Stimulated activated CD8-positive, alpha-beta memory T cell treated with anti-CD3 and anti-CD28 coated beads, Interleukin-15, amount 100 ng/mL, for 4 hours (primary cell): ENCODE data around the gene RBFOX1.

Experiments used
- DNase-seq, 2 donors: peaks; one replicate each; pipeline ENCODE4 v3.0.0-alpha.2; 2020; ENCODE audit warnings: low read depth in 2 of 2

RBFOX1 gene

GRCh38 chr16:7373776-7374175 lies 41.1 kb downstream of the RBFOX1 start:
- DNase-seq, result no peak

GRCh38 chr16:7374614-7375174 lies 42.0 kb downstream of the RBFOX1 start:
- no peak for DNase-seq

GRCh38 chr16:7376227-7376626 lies 43.6 kb downstream of the RBFOX1 start:
- DNase-seq, result no peak

GRCh38 chr16:7377231-7377630 lies 44.6 kb downstream of the RBFOX1 start:
- no peak for DNase-seq

DNA sequence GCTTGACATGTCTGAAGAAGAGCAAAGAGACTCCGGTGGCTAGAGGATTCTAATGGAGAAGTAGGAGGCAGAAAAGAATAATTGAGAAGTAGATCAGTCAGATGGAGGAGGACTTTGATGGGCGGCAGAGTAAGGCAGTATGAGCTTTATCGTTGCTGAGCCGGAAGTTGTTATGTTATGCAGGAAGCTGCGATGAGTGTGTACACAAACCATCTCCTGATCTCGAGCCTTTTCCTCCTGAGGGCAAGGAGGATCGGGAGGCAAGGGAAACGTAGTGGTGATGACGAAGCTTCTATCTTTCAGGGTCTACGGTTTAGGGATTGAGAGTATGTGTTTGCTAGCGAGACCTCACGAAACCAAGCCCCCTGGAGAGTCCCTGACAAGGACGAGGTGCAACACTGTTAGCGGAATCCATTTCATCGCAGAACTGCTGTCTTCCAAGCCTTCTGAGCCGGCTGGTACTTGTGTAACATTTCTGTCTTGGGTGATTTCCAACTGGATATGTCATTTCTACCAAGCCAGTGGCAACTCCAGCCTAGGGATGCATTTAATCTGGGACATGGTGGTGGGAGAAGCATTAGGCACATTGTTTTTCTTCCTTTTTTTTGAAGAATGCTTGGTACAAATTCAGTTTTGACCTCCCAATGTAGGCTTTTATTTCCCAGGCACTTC lies 45.5 kb downstream of the RBFOX1 start:
- no peak for DNase-seq

GRCh38 chr16:7380441-7380840 lies 47.8 kb downstream of the RBFOX1 start:
- DNase-seq, result no peak

DNA sequence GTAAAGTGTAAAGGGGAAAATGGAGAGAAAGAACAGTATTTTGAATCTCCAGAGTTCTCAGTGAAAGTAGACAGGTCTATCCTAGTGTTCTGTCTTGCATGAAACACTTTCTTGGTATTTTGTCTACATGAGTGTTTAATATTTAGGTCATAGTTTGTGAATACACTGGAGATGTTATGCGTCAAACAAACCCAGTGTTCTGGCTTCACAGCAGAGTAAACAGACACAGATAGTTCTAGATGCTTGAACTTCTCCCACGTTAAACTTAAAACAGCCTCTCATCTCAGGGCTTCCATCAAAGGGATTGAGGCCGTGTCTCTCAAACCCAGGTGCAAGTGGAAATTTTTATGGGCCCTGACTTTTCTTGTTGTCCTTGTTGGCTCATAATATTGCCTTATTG lies 48.3 kb downstream of the RBFOX1 start:
- DNase-seq, result no peak

DNA sequence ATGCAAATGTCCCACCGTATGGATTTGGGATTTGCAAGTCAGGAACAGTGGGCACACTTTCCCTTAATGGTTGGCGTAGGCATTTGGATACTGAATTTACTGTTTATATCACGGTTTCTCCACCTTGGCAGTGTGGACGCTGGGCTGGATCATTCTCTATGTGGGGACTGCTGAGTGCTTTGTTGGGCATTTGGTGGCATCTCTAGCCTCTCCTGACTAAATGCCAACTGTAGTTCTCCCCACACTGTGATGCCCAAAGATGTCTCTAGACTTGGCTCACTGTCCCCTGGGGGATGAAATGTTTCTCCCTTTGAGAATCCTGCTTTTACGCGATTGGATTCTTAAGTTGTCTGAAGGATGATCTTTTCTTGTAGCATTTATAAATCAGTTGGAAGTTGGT lies 49.0 kb downstream of the RBFOX1 start:
- DNase-seq, result no peak

DNA sequence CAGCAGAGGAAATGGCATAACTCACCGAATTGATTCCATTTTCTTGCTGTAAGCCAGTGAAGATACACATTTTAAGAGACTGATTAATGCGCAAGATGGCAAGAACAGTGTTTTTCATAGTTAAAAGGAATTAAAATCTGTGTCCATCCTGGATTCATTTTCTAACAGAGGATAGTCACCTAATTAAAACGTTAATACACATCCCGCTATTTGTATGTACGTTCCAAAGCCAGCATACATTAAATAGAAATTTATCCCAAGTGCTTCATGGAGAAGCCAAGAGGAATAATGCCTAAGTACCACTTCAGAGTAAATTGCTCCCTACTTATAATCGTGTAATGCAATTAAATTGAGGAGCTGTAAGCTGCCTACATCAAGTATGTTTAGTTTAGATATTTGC lies 49.9 kb downstream of the RBFOX1 start:
- DNase-seq, result no peak

GRCh38 chr16:7390974-7391373 lies 58.3 kb downstream of the RBFOX1 start:
- DNase-seq, result no peak

GRCh38 chr16:7391694-7392093 lies 59.0 kb downstream of the RBFOX1 start:
- no peak for DNase-seq

- DNase-seq, result no peak
Observed at GRCh38 chr16:7392206-7392605, 59.6 kb downstream of the RBFOX1 start.

DNA sequence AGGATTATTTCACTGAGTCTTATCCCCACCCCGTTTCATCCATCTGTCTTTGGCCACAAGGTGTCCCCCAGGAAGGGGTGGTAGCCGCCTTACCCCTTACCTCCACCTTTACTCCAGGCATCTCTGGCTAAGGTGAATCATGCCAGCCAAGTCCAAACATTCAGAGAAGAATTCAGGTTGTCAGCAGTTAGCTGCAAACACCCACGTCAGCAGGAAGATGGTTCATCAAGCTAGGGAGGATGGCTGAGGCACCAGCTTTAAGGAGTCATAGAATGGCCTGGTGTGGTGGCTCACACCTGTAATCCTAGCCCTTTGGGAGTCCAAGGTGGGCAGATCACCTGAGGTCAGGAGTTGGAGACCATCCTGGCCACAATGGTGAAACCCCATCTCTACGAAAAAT lies 61.0 kb downstream of the RBFOX1 start:
- DNase-seq, result no peak

GRCh38 chr16:7394720-7395336 lies 62.2 kb downstream of the RBFOX1 start:
- no peak for DNase-seq

GRCh38 chr16:7397901-7398300 lies 65.3 kb downstream of the RBFOX1 start:
- DNase-seq, result no peak

DNA sequence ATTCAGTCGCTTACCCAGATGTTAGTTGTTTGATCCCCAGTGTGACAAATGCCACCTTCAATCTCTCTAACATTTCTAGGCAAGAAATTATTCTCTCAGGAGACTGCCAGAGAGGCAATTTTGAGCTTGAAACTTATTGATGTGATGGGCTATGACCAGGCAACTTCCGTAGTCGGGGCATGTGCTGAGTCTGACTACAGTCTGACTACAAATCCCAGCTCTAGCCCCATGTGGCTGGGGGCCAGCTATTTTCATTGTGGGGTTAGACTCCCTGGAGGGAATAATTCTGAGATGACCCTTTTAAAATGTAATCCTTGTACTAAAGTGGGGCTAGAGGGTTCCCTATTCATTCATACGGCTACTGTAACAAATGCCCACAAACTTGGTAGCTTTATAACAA lies 65.9 kb downstream of the RBFOX1 start:
- DNase-seq, result no peak

DNA sequence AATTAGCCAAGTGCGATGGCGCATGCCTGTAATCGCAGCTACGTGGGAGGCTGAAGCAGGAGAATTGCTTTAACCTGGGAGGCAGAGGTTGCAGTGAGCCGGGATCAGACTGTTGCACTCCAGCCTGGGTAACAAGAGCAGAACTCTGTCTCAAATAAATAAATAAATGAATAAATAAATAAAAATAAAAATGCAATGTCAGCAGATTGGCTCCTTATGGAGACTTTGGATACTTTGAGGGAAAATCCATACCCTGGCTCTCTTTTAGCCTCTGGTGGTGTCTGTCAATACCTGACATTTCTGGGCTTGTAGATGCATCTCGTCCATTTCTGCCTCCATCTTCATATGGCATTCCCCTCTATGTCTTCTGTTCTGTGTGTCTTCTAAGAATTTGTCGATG lies 66.7 kb downstream of the RBFOX1 start:
- DNase-seq, result no peak

- DNase-seq, result no peak
Observed at GRCh38 chr16:7400117-7400890, 67.7 kb downstream of the RBFOX1 start.

GRCh38 chr16:7404217-7404616 lies 71.6 kb downstream of the RBFOX1 start:
- no peak for DNase-seq

GRCh38 chr16:7405166-7405565 lies 72.5 kb downstream of the RBFOX1 start:
- DNase-seq, result no peak

DNA sequence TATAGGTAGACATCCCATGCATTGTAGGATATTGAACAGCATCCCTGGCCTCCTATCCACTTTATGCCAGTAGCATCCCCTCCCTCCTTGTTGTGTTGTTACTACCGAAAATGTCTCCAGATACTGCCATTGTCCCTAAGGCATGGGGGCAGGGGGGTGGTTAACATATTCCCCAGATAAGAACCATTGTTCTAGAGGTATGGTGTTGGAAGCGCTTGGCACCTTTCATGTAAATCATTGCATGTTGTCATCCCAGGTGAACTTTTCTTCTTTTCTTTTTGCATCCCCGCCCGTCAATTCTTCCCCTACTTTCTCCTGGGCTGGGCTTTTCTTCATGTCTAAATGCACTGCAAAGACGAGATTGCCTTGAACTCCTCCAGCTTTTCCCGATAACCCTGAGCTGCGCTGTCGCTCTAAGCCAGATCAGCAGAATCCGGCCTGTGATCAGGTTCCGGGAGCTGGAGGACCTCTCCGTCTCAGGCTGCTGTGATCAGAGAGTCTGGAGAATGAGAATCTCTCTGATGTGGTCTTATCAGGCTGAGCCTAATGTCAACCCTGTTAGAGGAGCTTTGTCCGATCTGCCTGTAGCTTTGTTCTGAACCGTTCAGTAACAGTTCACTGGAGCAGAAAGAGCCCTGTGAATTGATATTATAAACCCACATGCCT lies 76.2 kb downstream of the RBFOX1 start:
- DNase-seq, result no peak

DNA sequence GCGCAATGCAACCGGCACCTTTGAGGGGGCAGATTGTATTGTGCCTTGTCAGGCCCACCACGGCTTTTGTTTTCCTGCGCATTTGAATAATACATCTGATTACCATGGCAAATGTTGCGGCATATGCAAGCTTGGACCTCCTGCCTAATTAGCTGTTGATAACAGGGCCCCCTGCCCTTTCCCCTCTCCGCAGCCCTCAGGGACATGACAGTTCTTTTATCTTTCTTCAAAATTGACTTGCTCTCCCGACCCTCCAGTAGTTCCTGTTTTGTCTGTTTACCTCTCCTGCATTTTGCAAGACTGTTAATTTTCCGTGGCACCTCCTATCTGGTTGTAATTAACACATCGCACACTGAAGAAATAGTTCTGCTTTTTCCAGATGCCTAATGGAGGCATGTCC lies 86.8 kb downstream of the RBFOX1 start:
- DNase-seq, result no peak
